Skeletal muscle tissue (tissue), 4 donors: Measurements from ENCODE around the gene ABCG1. TPM values are rescaled to one million over a fixed set of nuclear protein-coding genes. Genes with fewer than 3 reads are reported as not detected.
A peak's percentile ranks its signal among the peaks of the same experiment; 100 is the strongest.

Experiments
- H3K27ac ChIP-seq: one replicate; pipeline ENCODE4 v1.7.0; 2013; ENCODE audit warnings: mild to moderate bottlenecking, low read depth, low read length, inconsistent platforms
- H3K27me3 ChIP-seq, 3 donors: one replicate each; pipeline ENCODE4 v1.7.0; 2013; ENCODE audit warnings: low read length in 3 of 3; ENCODE audit not compliant: control insufficient read depth in 3 of 3, insufficient read depth in 3 of 3
- H3K36me3 ChIP-seq, 3 donors: one replicate each; pipeline ENCODE4 v1.7.0; 2013; ENCODE audit warnings: low read length in 3 of 3; ENCODE audit not compliant: control insufficient read depth in 3 of 3, insufficient read depth in 3 of 3
- H3K4me1 ChIP-seq, 3 donors: one replicate each; pipeline ENCODE4 v1.7.0; 2013; ENCODE audit warnings: low read length in 3 of 3, mild to moderate bottlenecking in 3 of 3; ENCODE audit not compliant: control insufficient read depth in 3 of 3, insufficient read depth in 3 of 3
- H3K4me3 ChIP-seq, 3 donors: one replicate each; pipeline ENCODE4 v1.7.0; 2013; ENCODE audit warnings: low read length in 3 of 3
- H3K9ac ChIP-seq, 3 donors: one replicate each; pipeline ENCODE4 v1.7.0; 2013; ENCODE audit warnings: low read length in 3 of 3, mild to moderate bottlenecking in 3 of 3, moderate library complexity in 2 of 3, low read depth in 1 of 3
- H3K9me3 ChIP-seq, 3 donors: one replicate each; pipeline ENCODE4 v1.7.0; 2013; ENCODE audit warnings: low read length in 3 of 3; ENCODE audit not compliant: control insufficient read depth in 3 of 3
- total RNA-seq: library from RNA; depleted of rRNA; stranded (reverse); fragments of >200 nt; gene quantifications from one replicate; pipeline ENCODE4 v1.2.3, GENCODE V29; 2014
- donor health status: Osteomylitis.

Gene ABCG1
- total RNA-seq, 1 donor from 2014 or later, result 20.4 TPM

GRCh38 chr21:42308161-42308913, 89.4 kb downstream of the ABCG1 start:
- Histone ChIP-seq H3K36me3 (no peaks in the 10 kb centered on the region), H3K4me3 (no peak overlapping the region), H3K27me3 (peaks cover 20 to 48% (median 27%) of the 10 kb centered on the region in 3 donors), H3K27ac (no peak overlapping the region), H3K9me3 (no peaks in the 10 kb centered on the region), H3K9ac (no peak overlapping the region), H3K4me1 (peaks cover 6 to 15% (median 6%) of the 10 kb centered on the region in 3 donors)

GRCh38 chr21:42308914-42309752, 90.2 kb downstream of the ABCG1 start:
- Histone ChIP-seq H3K36me3 (no peaks in the 10 kb centered on the region), H3K27ac (no peak overlapping the region), H3K27me3 (peaks cover 20 to 48% (median 29%) of the 10 kb centered on the region in 3 donors), H3K9me3 (no peaks in the 10 kb centered on the region), H3K9ac (peak overlapping the region in 1 of 3 donors; percentile 40), H3K4me1 (peaks cover 6 to 15% (median 8%) of the 10 kb centered on the region in 3 donors), H3K4me3 (peak overlapping the region in 1 of 3 donors; percentile 29)

- H3K4me3 ChIP-seq, result no peak overlapping the region
- H3K27ac ChIP-seq, result no peak overlapping the region
- H3K9me3 ChIP-seq, result no peaks in the 10 kb centered on the region
- peaks cover 6 to 15% (median 8%) of the 10 kb centered on the region in 3 donors for H3K4me1 ChIP-seq
- H3K36me3 ChIP-seq, result no peaks in the 10 kb centered on the region
- H3K27me3 ChIP-seq, result peaks cover 20 to 48% (median 29%) of the 10 kb centered on the region in 3 donors
- peak overlapping the region in 1 of 3 donors; percentile 40 for H3K9ac ChIP-seq
Measured at GRCh38 chr21:42309753-42310213, 90.8 kb downstream of the ABCG1 start.

GRCh38 chr21:42310411-42311001, 91.6 kb downstream of the ABCG1 start:
- peaks cover 20 to 45% (median 29%) of the 10 kb centered on the region in 3 donors for H3K27me3 ChIP-seq
- H3K4me1 ChIP-seq, result peaks cover 6 to 15% (median 8%) of the 10 kb centered on the region in 3 donors

GRCh38 chr21:42311160-42311559, 92.2 kb downstream of the ABCG1 start:
- Histone ChIP-seq H3K27ac (no peak overlapping the region), H3K9me3 (no peaks in the 10 kb centered on the region), H3K27me3 (peaks cover 20 to 45% (median 29%) of the 10 kb centered on the region in 3 donors), H3K9ac (no peak overlapping the region), H3K36me3 (no peaks in the 10 kb centered on the region), H3K4me1 (peaks cover 6 to 15% (median 8%) of the 10 kb centered on the region in 3 donors), H3K4me3 (no peak overlapping the region)

More at GRCh38 chr21:42310411-42311001, 91.6 kb downstream of the ABCG1 start:
- no peaks in the 10 kb centered on the region for H3K36me3 ChIP-seq
- H3K4me3 ChIP-seq, result no peak overlapping the region
- no peak overlapping the region for H3K27ac ChIP-seq
- no peak overlapping the region for H3K9ac ChIP-seq
- no peaks in the 10 kb centered on the region for H3K9me3 ChIP-seq

DNA sequence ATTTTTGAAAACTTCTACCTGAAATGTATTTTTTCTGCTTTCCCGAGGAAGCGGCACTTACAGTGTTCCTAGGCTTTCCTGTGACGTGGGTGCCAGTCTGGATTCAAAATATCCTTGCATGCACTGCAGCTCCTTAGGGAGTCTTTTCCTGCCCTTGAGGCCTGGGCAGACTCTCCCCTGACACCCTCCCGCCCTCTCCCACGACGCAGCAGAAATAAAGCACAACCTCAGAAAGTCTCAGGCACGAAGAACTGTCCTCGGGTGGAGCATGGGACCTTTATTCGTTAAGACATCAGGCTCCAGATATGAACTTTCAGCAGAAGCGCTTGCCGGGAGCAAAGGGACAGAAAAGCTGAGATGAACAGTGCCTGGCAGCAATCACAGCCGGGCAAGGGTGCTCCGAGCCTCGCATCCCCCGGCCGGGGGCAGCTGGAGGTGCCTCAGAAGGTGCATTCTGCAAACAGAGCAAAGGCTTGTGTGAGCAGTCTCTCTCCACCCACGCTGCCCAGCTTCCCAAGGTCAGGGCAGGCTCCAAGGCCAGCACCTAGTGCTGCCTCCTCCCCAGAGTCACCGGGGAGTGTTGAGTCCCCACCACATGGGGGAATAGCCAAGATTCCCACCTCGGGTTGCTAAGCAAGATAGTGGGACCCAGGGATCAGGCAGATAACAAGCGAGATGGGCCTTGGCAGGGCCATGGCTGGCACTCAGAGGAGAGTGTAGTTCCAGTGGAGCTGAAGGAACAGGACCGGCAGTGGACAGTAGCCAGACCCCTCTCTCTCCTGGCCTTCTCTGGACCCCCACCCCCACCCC, 93.1 kb downstream of the ABCG1 start:
- Histone ChIP-seq H3K27me3 (peaks cover 17 to 37% (median 28%) of the 10 kb centered on the region in 3 donors), H3K4me3 (no peak overlapping the region), H3K27ac (no peak overlapping the region), H3K9me3 (no peaks in the 10 kb centered on the region), H3K9ac (no peak overlapping the region), H3K36me3 (no peaks in the 10 kb centered on the region), H3K4me1 (peaks cover 6 to 14% (median 8%) of the 10 kb centered on the region in 3 donors)

GRCh38 chr21:42312626-42313104, 93.7 kb downstream of the ABCG1 start:
- Histone ChIP-seq H3K36me3 (no peaks in the 10 kb centered on the region), H3K27me3 (peaks cover 13 to 31% (median 25%) of the 10 kb centered on the region in 3 donors), H3K9me3 (no peaks in the 10 kb centered on the region), H3K27ac (no peak overlapping the region), H3K4me3 (no peak overlapping the region), H3K4me1 (peaks cover 6 to 13% (median 8%) of the 10 kb centered on the region in 3 donors), H3K9ac (no peak overlapping the region)

- Histone ChIP-seq H3K4me3 (no peak overlapping the region), H3K4me1 (peaks cover 6 to 13% (median 8%) of the 10 kb centered on the region in 3 donors), H3K36me3 (no peaks in the 10 kb centered on the region), H3K9me3 (no peaks in the 10 kb centered on the region), H3K9ac (peak overlapping the region in 1 of 3 donors; percentile 40), H3K27ac (no peak overlapping the region), H3K27me3 (peaks cover 6 to 29% (median 24%) of the 10 kb centered on the region in 3 donors)
Measured at GRCh38 chr21:42313501-42313969, 94.6 kb downstream of the ABCG1 start.
